Skeletal muscle satellite cell (primary cell): Measurements from ENCODE around the gene SEC22C.

Experiments used
- H3K27me3 ChIP-seq: 2 replicates; pipeline ENCODE4 v1.7.0; 2013; ENCODE audit warnings: low read length; ENCODE audit not compliant: control insufficient read depth, insufficient read depth
- H3K36me3 ChIP-seq: 2 replicates; pipeline ENCODE4 v1.7.0; 2013; ENCODE audit warnings: mild to moderate bottlenecking, control low read depth, low read length; ENCODE audit not compliant: insufficient read depth
- H3K4me1 ChIP-seq: 2 replicates; pipeline ENCODE4 v1.7.0; 2013; ENCODE audit warnings: low read length; ENCODE audit not compliant: control insufficient read depth, insufficient read depth
- H3K4me2 ChIP-seq: 2 replicates; pipeline ENCODE4 v1.7.0; 2013; ENCODE audit warnings: mild to moderate bottlenecking, low read length
- H3K4me3 ChIP-seq: 2 replicates; pipeline ENCODE4 v1.7.0; 2013; ENCODE audit warnings: low read length
- H3K9ac ChIP-seq: 2 replicates; pipeline ENCODE4 v1.7.0; 2013; ENCODE audit warnings: mild to moderate bottlenecking, low read depth, low read length, moderate library complexity
- H3K9me3 ChIP-seq: replicated peaks from 2 replicates; pipeline ENCODE4 v1.7.0; 2013; ENCODE audit warnings: mild to moderate bottlenecking, control low read depth, low read length

The SEC22C gene

DNA sequence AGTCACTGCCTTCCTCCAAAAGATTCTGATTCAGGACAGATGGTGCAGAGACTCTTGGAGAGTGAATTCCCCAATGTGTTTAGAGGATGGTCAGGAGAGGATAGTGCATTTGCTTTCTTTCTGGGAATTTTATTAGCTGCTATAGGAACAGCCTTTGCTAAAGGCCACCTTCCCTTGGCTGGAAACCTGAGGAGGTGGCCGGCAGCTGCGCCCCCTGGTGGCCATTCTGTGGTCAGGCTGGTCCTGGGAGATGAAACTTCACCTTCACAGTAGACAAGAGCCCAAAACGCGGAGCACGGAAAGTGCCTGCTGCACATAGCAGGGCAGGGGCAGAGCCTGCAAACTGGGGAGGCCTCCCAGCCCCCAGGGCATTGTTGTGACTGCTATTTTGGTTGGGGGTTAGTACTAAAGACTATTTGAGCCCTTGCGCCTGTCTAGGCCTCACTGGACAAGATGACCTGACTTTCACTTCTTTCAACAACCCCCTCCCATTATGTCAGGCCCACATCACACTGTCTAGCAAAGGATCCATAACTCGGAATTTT is 34.3 kb downstream of the SEC22C start:
- Histone ChIP-seq H3K4me2 (no peak overlapping the region), H3K27me3 (no peaks in the 10 kb centered on the region), H3K4me3 (no peak overlapping the region), H3K4me1 (peaks cover 11% of the 10 kb centered on the region), H3K9me3 (no peaks in the 10 kb centered on the region), H3K9ac (no peak overlapping the region), H3K36me3 (peaks cover 26% of the 10 kb centered on the region)

DNA sequence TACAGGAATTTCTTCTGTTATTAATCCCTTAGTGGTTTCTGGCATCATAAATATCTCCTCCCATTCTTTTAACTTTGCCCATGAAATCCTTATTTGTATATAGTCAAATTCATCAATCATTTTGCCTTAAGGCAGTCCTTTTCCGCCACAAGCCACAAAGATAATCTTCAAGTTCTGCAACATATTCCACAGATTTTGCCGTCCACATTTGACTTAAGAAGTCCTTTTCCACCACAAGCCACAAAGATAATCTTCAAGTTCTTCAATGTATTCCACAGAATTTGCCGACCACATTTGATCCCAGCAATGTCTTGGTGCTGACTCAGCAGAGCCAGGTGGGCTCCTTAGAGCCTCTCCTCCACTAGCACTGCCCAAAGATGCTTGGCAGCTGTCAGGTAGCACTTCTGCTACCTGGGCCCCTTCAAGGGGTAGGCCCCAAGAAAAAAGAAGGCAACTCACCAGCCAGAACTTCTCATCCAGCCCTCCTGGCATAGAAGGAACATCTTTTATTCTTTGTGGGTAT is 35.0 kb downstream of the SEC22C start:
- Histone ChIP-seq H3K36me3 (peaks cover 19% of the 10 kb centered on the region), H3K9me3 (no peaks in the 10 kb centered on the region), H3K9ac (no peak overlapping the region), H3K4me3 (no peak overlapping the region), H3K27me3 (no peaks in the 10 kb centered on the region), H3K4me1 (peaks cover 11% of the 10 kb centered on the region), H3K4me2 (no peak overlapping the region)

GRCh38 chr3:42545284-42545900 is 36.4 kb downstream of the SEC22C start:
- Histone ChIP-seq H3K36me3 (peaks cover 12% of the 10 kb centered on the region), H3K4me3 (no peak overlapping the region), H3K27me3 (no peaks in the 10 kb centered on the region), H3K9me3 (no peaks in the 10 kb centered on the region), H3K4me2 (no peak overlapping the region), H3K4me1 (peaks cover 11% of the 10 kb centered on the region), H3K9ac (no peak overlapping the region)

DNA sequence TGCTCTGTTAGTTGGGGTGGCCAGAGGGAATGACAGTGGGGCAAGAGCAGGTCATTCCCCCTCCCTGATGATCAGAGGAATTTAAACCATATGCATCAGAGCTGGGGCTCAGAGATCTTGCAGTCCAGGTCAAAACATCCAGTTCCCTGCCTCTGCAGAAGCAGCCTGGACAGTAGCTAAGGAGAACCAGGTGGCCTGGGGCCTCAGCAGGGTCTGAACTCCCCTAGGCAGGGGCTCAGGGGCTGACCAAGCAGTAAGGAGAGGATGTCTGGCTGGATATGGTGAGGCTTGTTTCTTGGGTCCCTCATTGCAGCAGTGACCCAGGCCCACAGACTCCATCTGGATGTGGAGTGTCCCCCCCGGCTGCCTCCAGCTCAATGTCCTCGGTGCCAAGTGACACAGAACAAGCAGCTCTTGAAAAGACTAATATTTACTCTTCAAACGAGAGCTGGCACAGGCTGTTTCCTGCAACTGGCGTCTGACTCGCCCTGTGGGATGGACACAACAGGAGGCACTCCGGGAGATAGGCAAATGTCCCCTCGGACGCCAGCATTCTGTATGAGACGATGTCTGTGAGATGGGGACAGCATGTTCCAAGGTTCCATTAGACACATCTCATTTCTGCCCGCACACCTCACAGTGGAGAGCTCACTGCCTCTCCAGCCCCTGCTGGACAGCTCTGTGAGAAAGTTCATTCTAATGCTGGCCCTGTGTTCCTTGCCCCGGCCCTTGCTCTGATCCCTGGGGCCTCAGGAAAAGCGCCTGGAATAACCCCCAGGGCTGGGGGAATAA is 37.1 kb downstream of the SEC22C start:
- H3K27me3 ChIP-seq: no peaks in the 10 kb centered on the region
- H3K4me1 ChIP-seq: peaks cover 11% of the 10 kb centered on the region
- no peak overlapping the region for H3K4me3 ChIP-seq
- peaks cover 12% of the 10 kb centered on the region for H3K36me3 ChIP-seq
- no peak overlapping the region for H3K4me2 ChIP-seq
- no peaks in the 10 kb centered on the region for H3K9me3 ChIP-seq
- no peak overlapping the region for H3K9ac ChIP-seq

- H3K9me3 ChIP-seq: no peaks in the 10 kb centered on the region
- no peaks in the 10 kb centered on the region for H3K36me3 ChIP-seq
- no peak overlapping the region for H3K9ac ChIP-seq
- H3K4me2 ChIP-seq: no peak overlapping the region
- peaks cover 9% of the 10 kb centered on the region for H3K27me3 ChIP-seq
- peaks cover 8% of the 10 kb centered on the region for H3K4me1 ChIP-seq
- H3K4me3 ChIP-seq: no peak overlapping the region
Observed at GRCh38 chr3:42541079-42541478, 40.7 kb downstream of the SEC22C start.

DNA sequence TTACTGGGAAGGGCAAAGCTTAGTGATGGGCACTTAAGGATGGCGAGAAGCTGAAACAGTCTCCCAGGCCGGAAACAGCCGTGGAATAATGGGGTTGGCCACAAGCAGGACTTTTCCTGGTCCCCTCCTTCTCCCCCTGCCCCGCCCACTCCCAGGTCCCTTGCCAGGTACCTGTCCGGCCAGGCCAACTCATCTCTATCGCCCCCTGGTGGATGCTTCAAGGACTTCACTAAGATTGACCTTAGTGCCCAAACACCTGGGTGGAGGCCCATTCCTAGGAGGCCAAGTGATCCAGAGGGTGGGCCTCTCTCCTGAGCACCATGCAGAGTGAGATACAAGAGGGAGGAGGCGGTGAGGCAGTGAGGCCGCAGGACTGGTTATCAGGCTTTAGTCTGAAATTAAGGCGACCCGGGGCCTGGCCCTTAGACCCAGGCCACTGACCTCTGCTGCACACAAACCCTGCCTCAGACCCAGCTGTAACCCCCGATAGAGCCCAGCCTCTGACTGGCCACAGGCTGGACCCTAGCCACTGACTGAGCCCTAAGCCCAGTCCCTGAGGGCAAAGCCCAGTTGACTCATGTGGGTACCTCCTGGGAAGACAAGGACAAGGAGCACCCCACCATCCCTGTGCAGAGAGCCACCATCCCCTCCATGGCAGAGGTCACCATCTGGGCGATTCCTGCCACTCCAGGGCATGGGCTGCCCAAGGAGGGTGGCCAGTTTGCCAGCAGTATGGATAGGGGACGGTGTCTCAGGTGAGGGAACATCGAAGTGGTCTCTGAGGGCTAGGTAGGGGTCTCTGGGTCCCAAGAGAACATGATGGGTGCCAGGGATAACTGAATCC is 41.7 kb downstream of the SEC22C start:
- Histone ChIP-seq H3K9ac (no peak overlapping the region), H3K4me3 (no peak overlapping the region), H3K4me2 (no peak overlapping the region), H3K27me3 (peaks cover 11% of the 10 kb centered on the region), H3K36me3 (no peaks in the 10 kb centered on the region), H3K4me1 (peaks cover 6% of the 10 kb centered on the region), H3K9me3 (no peaks in the 10 kb centered on the region)

DNA sequence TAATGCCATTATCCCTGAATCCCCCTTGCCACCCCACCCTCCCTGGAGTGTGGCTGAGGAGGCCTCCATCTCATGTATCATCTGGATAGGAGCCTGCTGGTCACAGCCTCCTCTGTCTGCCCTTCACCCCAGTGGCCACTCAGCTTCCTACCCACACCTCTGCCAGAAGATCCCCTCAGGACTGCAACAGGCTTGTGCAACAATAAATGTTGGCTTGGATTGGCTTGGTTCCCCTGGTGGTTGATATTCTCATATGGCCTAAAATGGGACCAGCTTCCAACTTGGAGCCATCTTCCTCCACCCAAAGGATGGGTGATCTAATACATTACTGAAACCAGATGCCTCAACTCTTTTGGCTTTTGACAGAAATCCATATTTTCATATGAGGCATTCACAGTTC is 44.4 kb downstream of the SEC22C start:
- Histone ChIP-seq H3K9me3 (no peaks in the 10 kb centered on the region), H3K4me3 (no peak overlapping the region), H3K27me3 (peaks cover 18% of the 10 kb centered on the region), H3K36me3 (no peaks in the 10 kb centered on the region), H3K4me2 (no peak overlapping the region), H3K9ac (no peak overlapping the region), H3K4me1 (no peaks in the 10 kb centered on the region)

- Histone ChIP-seq H3K27me3 (peaks cover 22% of the 10 kb centered on the region), H3K4me2 (no peak overlapping the region), H3K4me1 (no peaks in the 10 kb centered on the region), H3K4me3 (no peak overlapping the region), H3K9me3 (no peaks in the 10 kb centered on the region), H3K9ac (no peak overlapping the region), H3K36me3 (no peaks in the 10 kb centered on the region)
Observed at GRCh38 chr3:42535981-42536784, 45.6 kb downstream of the SEC22C start.

- H3K9ac ChIP-seq: no peak overlapping the region
- no peak overlapping the region for H3K4me3 ChIP-seq
- no peaks in the 10 kb centered on the region for H3K4me1 ChIP-seq
- no peak overlapping the region for H3K4me2 ChIP-seq
- H3K27me3 ChIP-seq: peaks cover 28% of the 10 kb centered on the region
- H3K9me3 ChIP-seq: no peaks in the 10 kb centered on the region
- H3K36me3 ChIP-seq: no peaks in the 10 kb centered on the region
Observed at GRCh38 chr3:42533161-42533897, 48.4 kb downstream of the SEC22C start.

- H3K36me3 ChIP-seq: no peaks in the 10 kb centered on the region
- H3K4me1 ChIP-seq: no peaks in the 10 kb centered on the region
- no peak overlapping the region for H3K9ac ChIP-seq
- H3K4me3 ChIP-seq: no peak overlapping the region
- H3K27me3 ChIP-seq: peaks cover 20% of the 10 kb centered on the region
- no peaks in the 10 kb centered on the region for H3K9me3 ChIP-seq
- no peak overlapping the region for H3K4me2 ChIP-seq
Observed at GRCh38 chr3:42532229-42532628, 49.5 kb downstream of the SEC22C start.
